Suprapubic skin (tissue), 4 donors: ENCODE measurements around the gene CA9.

Experiments
- EP300 ChIP-seq: sonication (generic); formaldehyde crosslinking; IDR thresholded peaks from one replicate; pipeline ENCODE4 v1.6.1; 2017; ENCODE audit warnings: antibody characterized with exemption
- POLR2A ChIP-seq, 2 donors: fragments of 450-650 bp; IDR thresholded peaks; one replicate each; pipeline ENCODE4 v1.6.1; 2017; ENCODE audit warnings: antibody characterized with exemption in 2 of 2, mild to moderate bottlenecking in 2 of 2, moderate library complexity in 2 of 2
- POLR2AphosphoS5 ChIP-seq, 3 donors: sonication (generic); formaldehyde crosslinking; IDR thresholded peaks; one replicate each; pipeline ENCODE4 v1.6.1; 2017; ENCODE audit warnings: antibody characterized with exemption in 3 of 3

DNA sequence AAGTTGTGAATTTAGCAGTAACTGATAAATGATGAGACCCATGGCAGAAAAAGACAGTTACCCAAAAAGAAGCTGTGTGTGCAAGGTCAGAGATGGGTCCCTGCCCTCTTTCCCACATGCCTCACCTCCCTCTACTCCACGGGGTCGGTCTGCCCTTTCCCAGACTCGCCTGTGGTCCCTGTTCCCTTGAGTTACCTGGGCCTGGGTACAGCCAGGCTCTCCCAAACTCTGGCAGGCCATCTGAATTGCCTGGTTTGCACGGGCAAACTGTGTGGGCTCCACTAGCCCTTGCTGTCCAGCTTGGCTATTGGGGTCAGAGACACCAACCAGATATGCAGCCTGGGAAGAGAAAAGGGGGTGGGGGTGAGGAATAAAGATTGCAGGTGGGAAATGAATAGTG, 34.4 kb downstream of the CA9 start:
- no peak for TF ChIP-seq POLR2A (IDR thresholded peaks at IDR 0.05)
- no peak for TF ChIP-seq EP300
- no peak for TF ChIP-seq POLR2AphosphoS5 (IDR thresholded peaks at IDR 0.05)
